Liver (tissue), 3 donors: ENCODE results near the gene KANK4.

ENCODE experiments used
- CTCF ChIP-seq: fragments of 150-350 bp; IDR thresholded peaks from 2 replicates; pipeline ENCODE4 v1.5.1; 2017; ENCODE audit warnings: improper control_type of control experiment, low read depth, low read length; ENCODE audit not compliant: missing input control
- JUND ChIP-seq, 2 donors: IDR thresholded peaks; 2 replicates each; pipeline ENCODE4 v1.6.1; 2016; ENCODE audit warnings: antibody characterized with exemption in 2 of 2
- donor health status: healthy.
- donor health status: healthy.

DNA sequence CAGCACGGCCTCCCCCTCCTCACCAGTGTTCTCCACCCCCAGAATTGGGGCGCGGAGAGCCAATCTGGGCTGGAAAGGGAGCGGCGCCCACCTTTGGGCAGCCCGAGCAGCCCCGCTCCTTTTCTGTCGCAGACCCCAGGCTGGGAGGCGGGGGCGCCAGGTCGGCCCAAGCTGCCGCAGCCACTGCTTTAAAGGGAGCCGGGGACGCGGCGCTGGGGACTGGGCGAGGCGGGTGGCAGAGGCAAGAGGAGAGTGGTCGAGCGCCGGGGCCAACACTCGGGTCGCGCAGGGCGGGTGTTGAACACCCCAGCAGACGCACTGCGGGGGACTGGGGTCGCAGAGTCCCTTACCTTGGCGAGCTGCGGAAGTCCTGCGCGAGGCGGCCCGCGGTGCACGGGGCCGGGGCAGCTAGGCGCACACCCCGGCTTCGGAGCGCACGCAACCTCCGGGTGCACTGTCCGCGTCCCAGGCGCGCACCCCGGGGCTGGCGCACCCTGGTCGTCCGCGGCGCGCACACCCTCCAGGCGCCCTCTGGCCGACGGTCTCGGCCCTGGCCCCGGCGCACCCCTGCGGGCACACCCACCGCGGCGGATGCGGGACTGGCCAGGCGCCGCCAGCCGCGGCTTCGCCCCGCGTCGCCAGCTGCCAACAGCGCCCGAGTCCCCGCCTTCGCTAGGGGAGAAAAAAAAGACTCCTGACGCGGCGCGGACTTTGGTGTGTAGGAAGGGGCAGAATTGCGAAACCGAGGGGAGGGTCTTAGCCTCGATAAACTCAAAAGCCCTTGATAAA lies at the start of gene KANK4:
- no peak for TF ChIP-seq CTCF
- no peak for TF ChIP-seq JUND (IDR thresholded peaks at IDR 0.05)
